GM13976 (cell line): ENCODE data around the gene TAS2R50.

Experiments used
- DNase-seq: peaks from one replicate; pipeline ENCODE4 v3.0.0; 2012; ENCODE audit warnings: low spot score
- CTCF ChIP-seq: IDR thresholded peaks from 2 replicates; pipeline ENCODE4 v1.5.1; 2012; ENCODE audit warnings: borderline replicate concordance, mild to moderate bottlenecking; ENCODE audit not compliant: insufficient read depth; ENCODE audit errors: extremely low read depth, missing control alignments, control extremely low read depth
- in situ Hi-C: fragments of 300-500 bp; cut with MboI; formaldehyde crosslinking; loops from one replicate; pipeline ENCODE4 v1.12.0; 2022; ENCODE audit warnings: low sequenced_read_pairs, mixed read lengths, inconsistent platforms; ENCODE audit not compliant: unreplicated experiment

TAS2R50 gene

DNA sequence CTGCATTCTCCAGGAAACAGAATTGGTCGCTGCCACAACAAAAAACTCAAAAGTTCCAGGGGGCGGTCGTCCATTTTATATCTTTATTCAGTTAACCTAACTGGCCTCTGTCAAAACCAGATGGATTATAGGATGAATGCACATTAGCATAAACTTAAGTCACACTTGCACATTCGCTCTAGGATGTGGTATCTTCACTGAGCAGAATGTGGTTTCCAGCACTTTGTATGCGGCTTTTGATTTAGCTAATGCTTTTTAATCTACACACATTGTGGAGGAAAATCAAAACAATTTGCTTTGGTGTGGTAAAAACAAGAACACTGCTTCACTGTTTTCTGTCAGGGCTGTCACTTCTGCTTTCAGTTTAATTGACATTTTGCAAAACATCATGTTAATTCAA lies 4.5 kb downstream of the TAS2R50 start:
- TF ChIP-seq CTCF: no peak
- no peak for DNase-seq
- in situ Hi-C loops: no loop called here

DNA sequence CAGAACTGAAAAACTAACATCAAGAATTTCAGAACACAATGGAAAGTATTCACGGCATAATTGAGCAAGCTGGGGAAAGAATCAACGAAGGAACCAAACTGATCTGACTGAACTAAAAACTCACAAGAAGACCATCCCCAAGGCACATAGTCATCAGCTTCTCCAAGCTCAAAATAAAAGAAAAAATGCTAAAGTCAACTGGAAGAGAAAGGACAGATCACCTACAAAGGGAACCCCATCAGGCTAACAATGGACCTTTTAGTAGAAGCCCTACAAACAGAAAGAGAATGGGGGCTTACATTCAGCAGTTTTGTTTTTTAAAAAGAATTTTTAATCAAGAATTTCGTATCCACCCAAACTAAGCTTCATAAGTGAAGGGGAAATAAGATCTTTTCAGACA lies 11.7 kb downstream of the TAS2R50 start:
- in situ Hi-C loops: no loop called here
- no peak for DNase-seq
- TF ChIP-seq CTCF: no peak

GRCh38 chr12:10968765-10969456 lies 17.8 kb downstream of the TAS2R50 start:
- TF ChIP-seq CTCF: no peak
- in situ Hi-C loops: no loop called here
- no peak for DNase-seq

- TF ChIP-seq CTCF: no peak
- no peak for DNase-seq
- in situ Hi-C loops: no loop called here
These were observed 19.3 kb downstream of the TAS2R50 start for GRCh38 chr12:10967409-10967808.

GRCh38 chr12:10966314-10966713 lies 20.4 kb downstream of the TAS2R50 start:
- no peak for TF ChIP-seq CTCF
- in situ Hi-C loops: no loop called here
- no peak for DNase-seq

DNA sequence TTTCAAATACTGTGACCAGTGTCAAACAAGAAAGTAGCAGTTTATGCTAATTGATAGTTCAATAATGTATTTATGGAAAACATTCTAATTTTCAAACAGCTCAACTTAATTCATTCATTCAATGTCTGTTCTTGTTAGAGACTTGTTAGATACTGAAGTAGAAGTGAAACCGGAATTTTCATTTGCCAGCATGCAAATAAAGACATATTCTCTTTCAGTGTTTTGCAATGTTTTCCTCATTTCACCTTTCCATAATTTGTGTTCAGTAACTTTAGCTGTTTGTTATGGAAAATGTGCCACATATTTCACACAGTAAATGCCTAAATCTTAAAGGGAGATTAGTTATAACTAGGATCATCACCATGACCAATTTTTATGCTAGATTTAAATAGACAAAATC lies 21.2 kb downstream of the TAS2R50 start:
- no peak for TF ChIP-seq CTCF
- no peak for DNase-seq
- in situ Hi-C loops: no loop called here
